GM12873 (cell line): ENCODE data around the gene LARGE1.

Source experiments
- TF ChIP-seq, protein P1 (sequence below): IDR thresholded peaks from 2 replicates; pipeline ENCODE4 v1.5.1; 2012; ENCODE audit warnings: low read depth, mild to moderate bottlenecking, moderate library complexity, low read length, control low read depth; ENCODE audit not compliant: insufficient read depth; ENCODE audit errors: missing control alignments

The LARGE1 gene

DNA sequence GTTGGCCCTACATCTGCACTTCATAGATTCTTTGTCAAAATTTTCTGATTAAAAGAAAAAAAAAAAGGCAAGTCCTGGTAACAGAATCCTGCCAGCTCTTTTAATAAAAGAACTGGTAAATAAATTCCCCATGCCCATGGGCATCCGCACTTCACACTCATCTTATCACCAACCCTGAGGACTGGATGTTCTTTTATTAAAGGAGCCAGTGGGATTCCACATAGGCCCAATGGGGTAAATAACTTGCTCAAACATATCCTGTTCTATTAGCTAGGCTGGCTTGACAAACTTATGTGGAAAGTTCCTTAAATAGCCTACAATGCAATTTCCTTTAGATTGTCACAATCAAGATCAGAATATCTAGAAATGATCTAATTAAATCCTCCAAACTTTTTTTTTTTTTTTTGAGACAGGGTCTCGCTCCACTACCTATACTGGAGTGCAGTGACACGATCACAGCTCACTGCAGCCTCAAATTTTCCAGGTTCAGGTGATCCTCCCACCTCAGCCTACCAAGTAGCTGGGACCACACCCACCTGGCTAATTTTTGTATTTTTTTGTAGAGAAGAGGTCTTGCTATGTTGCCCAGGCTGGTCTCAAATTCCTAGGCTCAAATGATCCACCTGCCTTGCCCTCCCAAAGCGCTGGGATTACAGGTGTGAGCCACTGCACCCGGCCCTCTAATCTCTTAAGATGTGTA is 380.9 kb downstream of the LARGE1 start:
- TF ChIP-seq, protein P1, sequence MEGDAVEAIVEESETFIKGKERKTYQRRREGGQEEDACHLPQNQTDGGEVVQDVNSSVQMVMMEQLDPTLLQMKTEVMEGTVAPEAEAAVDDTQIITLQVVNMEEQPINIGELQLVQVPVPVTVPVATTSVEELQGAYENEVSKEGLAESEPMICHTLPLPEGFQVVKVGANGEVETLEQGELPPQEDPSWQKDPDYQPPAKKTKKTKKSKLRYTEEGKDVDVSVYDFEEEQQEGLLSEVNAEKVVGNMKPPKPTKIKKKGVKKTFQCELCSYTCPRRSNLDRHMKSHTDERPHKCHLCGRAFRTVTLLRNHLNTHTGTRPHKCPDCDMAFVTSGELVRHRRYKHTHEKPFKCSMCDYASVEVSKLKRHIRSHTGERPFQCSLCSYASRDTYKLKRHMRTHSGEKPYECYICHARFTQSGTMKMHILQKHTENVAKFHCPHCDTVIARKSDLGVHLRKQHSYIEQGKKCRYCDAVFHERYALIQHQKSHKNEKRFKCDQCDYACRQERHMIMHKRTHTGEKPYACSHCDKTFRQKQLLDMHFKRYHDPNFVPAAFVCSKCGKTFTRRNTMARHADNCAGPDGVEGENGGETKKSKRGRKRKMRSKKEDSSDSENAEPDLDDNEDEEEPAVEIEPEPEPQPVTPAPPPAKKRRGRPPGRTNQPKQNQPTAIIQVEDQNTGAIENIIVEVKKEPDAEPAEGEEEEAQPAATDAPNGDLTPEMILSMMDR: no peak

DNA sequence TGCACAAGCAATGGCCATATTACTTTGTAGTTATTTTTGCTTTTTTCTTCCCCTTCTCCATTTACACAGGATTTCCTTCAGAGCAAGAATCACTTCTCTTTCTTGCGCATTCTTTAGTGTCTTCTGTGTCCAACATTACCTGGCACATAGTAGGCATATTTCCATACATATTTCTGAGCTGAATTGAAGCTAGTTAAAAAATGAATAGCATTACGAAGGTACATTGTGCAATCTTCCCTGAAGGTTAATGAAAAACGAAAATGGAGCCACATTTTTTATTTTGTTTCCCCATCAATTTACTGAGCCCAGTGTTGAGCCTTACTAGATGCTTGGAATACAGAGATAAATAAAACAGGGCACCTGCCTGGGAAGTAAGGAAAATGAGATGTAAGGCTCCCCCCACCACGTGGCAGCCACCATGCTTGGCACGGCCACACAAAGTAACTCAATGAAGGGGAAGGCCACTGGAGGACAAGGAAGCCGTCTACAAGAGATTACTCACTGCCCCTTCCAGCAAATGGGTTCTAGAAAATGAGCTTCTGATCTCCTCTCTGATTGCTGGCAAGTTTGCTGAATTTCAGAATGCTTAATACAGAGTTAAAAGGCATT is 381.9 kb downstream of the LARGE1 start:
- TF ChIP-seq, protein P1: no peak

DNA sequence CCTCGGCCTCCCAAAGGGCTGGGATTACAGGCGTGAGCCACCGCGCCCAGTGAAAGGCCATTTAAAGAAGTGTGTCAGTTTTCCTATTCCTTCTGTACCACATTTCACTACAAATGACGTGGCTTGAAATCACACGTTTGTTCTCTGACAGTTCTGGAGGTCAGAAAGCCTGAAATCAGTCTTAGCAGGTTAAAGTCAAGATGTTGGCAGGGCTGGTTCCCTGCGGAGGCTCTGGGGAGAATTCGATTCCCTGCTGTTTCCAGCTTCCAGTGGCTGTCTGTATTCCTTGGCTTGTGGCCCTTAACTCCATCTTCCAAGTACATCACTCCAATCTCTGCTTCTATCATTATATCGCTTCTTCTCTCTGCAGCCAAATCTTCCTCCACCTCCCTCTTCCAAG is 383.2 kb downstream of the LARGE1 start:
- TF ChIP-seq, protein P1: no peak

DNA sequence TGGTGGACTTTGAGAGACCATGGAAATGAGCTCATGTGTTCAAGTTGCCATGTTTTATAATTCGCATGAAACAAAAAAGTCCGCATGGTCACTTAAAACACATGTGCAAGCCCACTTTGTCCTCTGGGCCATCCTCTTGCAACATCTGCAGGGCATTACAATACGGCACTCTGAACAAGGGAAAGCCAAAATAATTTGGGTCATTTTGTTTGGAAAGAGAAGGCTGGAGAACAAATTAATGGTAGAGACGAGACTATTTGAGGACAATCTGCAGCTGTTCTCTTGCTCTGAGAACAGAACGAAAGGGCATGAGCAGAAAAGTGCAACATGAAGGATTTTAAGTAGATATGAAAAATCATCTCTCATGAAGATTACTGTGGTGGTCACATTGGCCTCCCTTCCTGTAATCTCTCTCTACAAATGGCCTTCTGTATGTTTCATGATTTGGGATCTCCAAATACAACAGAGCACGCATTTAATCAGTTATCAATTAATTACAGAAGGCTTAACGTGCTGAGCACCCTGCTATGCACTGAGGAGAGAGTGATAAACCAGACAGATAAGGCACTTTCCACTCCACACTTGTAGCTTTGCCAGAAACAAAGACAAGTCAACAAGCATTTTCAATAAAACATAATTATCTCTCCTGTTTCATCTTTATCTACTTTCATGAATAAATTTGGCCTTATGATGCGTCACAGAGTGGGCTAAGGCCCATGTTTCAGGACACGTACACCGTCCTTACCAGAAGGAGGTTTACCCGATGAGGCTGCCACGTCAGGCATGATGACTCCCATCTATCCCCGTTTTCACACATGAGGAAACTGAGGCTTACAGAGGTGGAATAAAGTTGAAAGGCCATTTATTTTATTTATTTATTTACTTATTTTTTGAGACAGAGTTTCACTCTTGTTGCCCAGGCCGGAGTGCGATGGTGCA is 384.1 kb downstream of the LARGE1 start:
- TF ChIP-seq, protein P1: no peak

DNA sequence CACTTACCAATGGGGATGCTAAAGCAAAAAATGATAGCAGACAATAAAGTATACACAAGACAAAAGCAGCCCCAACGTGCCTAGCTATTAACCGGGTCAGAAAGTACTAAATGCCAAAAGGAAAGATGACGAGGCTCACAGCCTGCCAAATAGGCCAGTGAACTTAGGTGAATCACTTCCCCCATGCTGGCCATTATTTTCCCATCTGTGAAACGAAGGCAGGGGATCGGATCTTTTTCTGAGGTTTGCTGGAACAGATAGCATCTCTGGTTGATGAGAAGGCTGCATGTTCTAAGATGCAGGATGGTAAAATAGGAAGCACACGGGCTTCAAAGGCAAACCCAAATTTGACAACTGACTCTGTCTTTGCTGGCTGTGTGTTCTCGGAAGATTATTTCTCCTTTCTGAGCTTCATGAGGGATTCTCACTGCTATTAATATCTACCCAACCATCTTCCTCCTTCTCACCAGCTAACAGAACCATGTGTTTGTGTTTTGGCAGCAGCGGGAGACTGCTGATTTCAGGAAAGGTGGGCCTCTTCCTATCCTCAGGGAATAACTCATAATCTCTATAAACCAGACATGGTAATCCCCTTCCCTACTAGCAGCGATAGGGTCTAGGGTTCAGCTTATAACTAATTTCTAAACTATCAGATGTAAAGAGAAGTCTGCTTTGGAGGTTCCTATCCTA is 390.7 kb downstream of the LARGE1 start:
- TF ChIP-seq, protein P1: no peak

DNA sequence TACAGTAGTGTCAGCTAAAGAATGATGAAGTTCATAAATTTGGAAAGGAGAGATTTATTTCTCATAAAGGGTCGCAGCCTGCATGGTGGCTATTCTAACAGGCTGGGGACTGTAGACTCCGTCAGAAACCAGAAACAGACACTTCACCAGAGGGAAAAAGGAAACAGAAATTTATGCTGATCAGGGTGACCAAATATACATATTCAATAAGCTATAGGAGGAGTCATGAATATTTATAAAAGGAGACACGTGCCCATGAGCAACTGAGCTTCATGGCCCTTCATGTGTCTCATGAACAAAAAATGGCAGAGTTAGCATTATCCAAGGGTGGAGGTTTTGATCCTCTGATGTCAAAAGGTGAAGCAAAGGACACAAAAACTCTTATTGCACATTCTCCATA is 392.1 kb downstream of the LARGE1 start:
- TF ChIP-seq, protein P1: no peak
